Activated CD4-positive, alpha-beta T cell treated with anti-CD3 and anti-CD28 coated beads, Interleukin-2, amount 50 U/mL, for 16 hours (primary cell): Measurements from ENCODE around the gene FLT1.

ENCODE experiments used
- DNase-seq: peaks from one replicate; pipeline ENCODE4 v3.0.0-alpha.2; 2020

The FLT1 gene

DNA sequence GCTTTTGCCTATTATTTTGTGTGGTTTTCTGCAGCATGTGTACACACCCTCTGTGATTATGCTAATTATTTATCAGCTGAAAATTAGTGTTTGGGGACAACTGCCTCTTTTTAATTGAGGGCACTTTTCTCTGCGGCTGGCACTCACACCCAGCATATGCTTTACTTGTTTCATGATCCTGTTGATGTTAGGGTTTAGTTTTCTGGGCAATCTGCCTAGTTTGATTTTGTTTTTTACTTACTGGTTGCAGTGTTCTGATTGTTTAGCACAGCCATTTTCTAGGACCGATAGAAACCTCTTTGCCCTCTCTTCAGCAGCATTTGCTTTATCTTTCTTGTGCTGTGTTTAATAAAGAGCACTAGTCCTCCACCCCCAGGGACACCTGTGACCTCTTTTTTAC lies 195.0 kb downstream of the FLT1 start:
- DNase-seq: no peak

GRCh38 chr13:28297341-28297740 lies 197.6 kb downstream of the FLT1 start:
- DNase-seq: no peak

DNA sequence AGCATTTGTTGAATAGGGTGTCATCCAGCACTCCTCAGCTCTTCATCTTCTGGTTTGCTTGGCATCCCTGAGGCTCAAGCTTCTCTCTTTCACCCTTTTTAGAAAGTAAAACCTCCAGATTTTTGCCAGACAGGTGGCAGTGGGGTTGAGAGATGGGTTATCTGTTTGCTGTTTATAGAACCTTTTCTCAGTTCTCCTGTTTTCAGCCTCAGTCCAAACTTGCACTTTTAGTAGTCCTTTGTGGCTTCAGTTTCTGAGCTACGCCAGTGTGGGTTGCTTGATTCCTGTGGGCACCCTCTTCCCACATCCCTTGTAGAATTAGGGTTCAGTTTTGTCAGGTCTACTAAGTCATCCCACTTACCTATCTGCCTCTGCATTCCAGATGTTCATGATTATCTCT lies 208.7 kb downstream of the FLT1 start:
- DNase-seq: peak; percentile 3

GRCh38 chr13:28283600-28283999 lies 211.3 kb downstream of the FLT1 start:
- no peak for DNase-seq

DNA sequence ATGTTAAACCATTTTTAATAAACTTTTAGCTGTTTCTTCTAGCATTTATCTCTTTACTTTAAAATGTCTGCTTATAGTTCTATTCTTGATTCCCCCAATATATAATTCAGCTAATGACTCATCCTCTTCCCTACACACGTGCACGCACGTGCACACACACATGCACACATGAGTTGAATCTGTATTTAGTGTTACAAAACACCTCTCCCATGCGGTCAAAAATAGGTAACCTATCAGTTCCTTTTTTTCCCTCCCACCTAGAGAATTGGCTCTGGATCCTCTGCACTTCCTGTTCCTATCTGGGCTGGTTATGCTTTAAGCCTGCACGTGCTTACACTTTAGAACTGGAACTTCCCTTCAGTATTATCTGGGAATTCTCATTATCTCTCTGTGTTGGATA lies 212.5 kb downstream of the FLT1 start:
- DNase-seq: no peak

DNA sequence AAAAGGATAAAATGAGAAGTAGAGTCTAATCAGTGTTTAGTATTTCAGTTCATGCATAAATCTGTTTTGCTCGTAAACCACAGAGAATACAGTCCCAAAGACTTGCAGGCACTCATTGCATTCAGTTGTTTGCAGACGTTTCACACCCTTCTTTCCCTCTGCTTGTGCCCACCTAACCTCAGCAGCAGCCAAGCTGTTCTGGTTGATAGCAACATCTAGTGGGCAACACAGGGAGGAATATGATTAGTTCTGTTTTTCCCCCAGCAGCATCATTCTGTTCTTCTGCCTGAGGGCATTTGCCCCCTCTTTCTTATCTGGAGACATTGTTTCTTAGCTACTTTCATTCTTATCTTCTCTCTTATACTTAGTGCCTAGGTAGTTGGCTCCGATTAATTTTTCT lies 221.0 kb downstream of the FLT1 start:
- DNase-seq: no peak

DNA sequence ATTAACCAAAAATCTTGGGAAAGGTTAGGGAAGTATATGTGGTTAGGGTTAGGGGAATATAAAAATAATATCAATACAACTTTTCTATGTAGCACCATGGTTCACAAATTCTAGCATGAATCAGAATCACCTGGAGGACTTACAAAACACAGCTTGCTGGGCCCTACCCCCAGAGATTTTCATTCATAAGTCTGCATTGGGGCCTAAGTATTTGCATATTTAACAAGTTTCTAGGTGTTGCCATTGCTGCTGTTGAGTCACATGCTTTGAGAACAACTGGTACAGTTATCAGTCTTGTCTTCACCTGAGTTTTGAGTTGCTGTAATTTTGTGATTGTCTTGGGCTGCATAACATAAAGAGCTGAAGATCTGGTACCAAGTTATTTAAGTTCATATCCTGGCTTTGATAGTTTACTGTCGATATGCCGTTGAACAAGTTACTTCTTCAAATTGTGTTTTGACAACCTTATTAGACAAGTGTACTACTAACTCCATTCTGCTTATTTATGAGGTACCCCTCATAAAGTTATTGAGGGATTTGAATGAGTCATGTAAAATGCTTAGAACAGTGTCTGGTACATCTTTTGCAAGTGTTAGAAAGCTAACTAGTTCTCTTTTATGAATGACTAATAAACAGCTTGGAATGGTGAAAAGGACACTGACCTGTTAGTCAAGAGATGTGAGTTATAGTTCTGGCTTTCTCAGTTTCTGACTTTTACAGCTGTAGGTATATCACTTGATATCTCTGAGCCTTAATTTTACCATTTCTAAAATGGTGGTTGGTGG lies 223.7 kb downstream of the FLT1 start:
- DNase-seq: no peak

DNA sequence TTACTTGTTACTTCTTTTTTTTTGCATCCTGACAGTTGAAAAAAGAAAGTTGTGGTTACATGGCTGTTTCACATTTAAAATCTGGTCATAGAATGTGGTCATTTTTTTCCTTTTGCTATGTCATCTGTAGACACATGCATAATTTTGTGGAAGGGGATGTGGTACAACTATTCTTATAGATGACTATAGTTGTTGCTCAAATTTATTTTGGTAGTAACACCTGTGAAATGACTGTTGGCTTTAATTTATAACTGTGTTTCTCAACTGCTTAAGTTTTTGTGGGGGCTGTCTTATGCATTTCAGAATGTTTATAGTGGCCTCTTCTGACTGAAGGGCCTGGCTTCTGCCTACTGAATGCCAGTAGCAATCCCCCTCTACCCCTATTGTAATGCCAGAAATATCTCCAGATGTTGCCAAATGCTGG lies 226.1 kb downstream of the FLT1 start:
- DNase-seq: peak; percentile 87

DNA sequence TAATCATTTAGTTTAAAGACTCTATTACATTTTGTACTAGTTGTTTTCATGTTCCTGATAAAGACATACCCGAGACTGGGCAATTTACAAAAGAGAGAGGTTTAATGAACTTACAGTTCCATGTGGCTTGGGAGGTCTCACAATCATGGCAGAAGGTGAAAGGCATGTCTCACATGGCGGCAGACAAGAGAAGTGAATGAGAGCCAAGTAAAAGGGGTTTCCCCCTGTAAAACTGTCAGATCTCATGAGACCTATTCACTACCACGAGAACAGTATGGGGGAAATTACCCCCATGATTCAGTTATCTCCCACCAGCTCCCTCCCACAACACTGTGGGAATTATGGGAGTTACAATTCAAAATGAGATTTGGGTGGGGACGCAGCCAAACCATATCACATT lies 227.4 kb downstream of the FLT1 start:
- DNase-seq: no peak

DNA sequence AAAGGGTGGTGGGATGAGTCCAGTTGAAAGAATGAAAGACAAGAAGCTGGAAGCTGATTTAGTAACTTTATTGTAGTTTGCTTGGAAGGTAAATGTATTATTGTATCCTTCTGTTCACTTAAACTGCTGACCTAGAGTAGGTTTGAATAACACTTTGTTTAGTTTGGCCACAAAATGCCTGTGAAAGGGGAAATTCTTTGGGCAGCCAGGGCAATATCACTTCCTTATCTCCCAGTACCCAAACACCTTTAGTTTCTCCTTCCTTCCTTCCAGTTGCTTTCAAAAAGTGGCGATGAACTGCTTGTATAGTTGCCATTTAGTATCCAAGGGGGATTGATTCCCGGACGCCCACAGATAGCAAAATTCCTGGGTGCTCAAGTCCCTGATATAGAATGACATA lies 236.5 kb downstream of the FLT1 start:
- no peak for DNase-seq

- DNase-seq: no peak
Observed at GRCh38 chr13:28257305-28257704, 237.6 kb downstream of the FLT1 start.

DNA sequence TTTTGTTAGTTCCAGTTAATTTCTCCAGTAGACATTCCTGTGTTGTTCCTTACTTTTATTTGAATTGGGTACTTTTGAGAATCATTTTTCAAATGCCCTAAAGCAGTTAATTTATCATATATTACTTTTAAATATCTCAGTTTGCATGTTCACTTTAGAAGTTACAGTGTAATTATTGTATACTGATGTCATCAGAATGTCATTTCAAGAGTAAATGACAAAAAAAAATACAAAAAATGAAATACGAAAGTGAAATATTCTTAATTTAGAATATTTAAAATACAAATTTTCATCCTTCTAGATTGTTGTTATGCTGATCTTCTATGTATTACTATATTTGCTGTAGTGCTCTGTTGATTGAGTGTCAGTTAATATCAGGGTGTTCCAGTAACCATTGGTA lies 242.4 kb downstream of the FLT1 start:
- DNase-seq: no peak

- DNase-seq: no peak
Observed at GRCh38 chr13:28251466-28251865, 243.5 kb downstream of the FLT1 start.

- DNase-seq: no peak
Observed at GRCh38 chr13:28250542-28250941, 244.4 kb downstream of the FLT1 start.
